ELR (cell line): Measurements from ENCODE around the gene ZNF579.
A peak's percentile ranks its signal among the peaks of the same experiment; 100 is the strongest.

Source experiments
- DNase-seq: peaks from one replicate; pipeline ENCODE4 v3.0.0-alpha.2; 2015; ENCODE audit warnings: low read depth

Gene ZNF579

DNA sequence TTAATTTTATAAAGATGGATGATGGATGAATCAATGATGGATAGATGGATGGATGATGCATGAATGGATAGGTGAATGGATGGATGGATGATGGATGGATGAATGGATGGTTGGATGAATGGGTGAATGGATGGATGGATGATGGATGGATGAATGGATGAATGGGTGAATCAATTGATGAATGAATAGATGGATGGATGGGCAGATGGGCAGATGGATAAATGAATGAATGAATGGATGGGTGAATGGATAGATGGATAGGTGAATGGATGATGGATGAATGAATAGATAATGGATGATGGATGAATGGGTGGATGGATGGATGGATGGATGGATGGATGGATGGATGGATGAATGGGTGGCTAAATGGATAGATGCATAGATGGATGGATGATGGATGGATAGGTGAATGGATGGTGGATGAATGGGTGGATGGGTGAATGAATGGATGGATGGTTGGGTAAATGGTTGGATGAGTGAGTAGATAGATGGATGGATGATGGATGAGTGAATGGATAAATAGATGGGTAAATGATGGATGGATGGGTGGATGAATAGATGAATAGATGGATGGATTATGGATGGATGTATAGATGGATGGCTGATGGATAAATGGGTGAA lies 12.8 kb downstream of the ZNF579 start:
- DNase-seq: no peak

DNA sequence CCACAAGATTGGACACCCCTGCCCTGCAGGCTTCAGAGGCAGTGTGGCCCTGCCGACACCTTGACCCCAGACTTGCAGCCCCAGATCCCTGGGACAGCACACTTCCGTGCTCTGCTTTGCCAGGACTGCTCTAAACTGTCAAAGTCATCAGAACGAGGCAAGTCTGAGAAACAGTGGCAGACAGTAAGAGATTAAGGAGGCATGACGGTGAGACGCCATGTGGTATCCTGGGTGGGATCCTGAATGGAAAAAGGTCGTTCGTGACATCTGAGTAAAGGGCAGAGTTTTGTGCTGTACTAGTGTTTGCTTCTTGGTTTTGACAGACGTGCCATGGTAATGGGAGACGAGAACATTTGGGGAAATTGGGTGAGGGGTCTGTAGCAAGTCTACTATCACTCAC lies 13.8 kb downstream of the ZNF579 start:
- no peak for DNase-seq

DNA sequence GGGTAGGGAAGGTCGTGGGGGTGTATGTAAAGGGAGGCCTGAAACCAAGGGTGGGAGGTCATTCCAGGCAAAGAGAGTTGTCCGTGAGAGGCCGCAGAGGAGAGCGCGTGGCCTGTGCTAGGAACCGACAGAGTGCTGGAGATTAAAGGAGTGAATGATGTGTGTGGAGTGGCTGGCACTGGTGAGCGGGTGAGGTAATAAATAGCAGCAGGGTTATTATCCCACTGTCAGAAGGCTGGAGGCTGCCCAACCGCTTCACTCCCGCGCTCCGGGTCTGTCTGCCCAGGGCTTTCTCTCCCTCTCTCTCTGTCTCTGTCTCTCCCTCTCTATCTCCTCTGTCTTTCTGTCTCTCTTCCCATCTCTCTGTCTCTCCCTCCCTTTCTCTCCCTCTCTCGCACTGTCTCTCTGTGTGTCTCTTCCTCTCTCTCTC lies 17.4 kb downstream of the ZNF579 start:
- DNase-seq: no peak

DNA sequence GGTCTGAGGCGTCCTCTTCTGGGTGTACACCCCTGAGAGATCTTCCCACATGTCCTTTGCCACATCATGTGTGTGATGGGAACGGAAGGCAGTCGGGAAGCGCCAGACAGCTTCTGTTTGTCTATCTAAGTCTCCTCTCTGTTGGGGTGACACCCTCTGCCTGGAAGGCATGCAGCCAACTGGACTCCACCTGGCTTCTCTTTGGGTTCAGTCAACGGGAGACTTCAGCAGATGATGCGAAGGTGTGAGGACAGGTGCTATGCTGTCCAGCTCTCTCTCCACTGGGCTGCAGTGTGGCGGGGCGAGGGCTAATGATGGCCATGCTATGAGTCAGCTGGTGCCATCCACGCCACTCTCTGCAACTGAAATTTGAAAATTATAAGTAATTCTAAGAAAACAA lies 21.0 kb downstream of the ZNF579 start:
- no peak for DNase-seq

DNA sequence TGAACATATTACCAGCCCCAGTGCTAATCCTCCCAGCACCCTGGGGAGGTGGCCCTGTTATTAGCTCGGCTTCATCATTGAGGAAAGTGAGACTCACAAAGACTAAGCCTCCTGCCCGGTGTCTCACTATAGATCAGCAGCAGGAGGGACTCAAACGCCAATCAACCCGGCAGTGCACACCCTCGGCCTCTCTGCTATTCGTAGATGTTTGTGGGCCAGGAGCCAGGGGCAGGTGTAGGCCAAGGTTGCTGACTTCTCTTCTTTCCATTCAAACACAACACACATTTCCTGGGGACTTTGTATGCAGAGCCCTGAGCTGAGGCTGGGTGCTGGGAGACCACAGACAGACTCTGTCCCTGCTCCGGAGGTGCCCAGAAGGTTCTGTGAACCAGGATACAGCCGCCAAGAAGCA lies 25.9 kb downstream of the ZNF579 start:
- DNase-seq: no peak

DNA sequence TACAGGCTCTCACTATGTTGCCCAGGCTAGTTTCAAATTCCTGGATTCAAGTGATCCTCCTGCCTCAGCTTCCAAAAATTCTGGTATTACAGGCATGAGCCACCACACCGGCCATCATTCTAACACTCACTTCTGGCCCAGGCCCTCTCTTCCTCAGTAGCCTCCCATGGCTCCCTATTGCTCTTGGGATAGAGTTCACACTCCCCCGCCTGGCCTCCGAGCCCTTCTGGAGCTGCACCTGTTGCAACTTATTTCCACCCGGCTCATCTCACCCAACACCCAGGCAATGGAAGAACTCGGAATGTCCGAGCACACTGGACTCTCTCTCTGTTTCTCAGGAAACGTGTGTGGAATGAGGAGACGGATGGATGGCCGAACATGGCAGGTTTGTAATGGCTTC lies 26.3 kb downstream of the ZNF579 start:
- DNase-seq: no peak

DNA sequence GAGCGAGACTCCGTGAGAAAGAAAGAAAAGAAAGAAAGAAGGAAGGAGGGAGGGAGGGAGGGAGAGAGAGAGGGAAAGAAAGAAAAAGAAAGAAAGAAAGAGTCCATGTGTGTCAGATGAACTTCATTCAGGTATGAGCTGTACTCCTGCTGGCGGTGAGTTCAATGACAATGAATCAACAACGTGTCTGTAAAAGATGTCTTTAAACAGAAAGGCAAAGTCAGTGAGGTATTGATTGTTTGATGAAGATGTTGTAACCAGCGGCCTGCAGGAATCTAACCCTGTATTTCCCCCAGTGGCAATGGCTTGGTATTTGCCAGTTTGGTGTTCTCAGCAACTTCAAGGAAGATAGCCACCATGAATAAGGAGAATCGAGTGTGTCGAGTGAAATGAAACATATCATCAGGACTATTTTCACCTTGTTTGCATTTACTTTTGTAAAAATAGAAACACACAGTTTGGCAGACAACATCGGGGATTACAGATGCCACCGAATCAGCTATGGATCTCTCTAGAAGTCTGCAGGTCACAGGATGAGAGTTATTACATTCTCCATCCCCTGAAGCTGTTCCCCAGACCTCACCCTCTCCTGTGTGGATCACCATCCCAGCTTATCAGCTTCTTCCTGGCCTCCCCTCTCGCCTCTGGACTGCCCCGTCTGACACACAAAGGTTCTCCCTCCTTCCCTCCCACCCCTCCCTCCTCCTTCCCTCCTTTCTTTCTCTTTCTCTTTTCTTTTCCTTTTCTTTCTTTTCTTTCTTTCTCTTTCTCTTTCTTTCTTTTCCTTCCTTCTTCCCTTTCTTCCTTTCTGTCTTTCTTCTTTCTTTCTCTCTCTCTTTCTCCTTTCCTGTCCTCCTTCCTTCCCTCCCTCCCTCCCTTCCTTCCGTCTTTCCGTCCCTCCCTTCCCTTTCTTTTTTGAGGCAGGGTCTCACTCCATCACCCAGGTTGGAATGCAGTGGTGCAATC lies 27.1 kb downstream of the ZNF579 start:
- DNase-seq: no peak

DNA sequence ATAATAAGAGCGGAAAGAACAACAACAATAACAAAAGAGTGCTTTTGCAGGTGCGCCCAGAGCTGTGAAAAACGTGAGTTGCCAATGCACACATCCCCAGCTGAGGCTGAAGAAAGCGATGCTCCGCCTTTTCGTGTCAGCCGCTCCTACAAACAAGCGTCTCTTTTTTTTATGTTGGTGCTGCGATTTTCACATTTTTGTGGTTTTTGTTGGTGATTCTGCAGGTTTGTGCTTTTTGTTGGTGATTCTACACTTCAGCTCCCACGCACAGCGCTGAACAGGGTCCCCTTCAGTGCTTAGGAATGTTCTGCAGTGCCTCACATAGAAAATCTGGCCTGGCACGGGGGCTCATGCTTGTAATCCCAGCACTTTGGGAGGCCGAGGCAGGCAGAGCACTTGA lies 28.0 kb downstream of the ZNF579 start:
- DNase-seq: peak; percentile 71

DNA sequence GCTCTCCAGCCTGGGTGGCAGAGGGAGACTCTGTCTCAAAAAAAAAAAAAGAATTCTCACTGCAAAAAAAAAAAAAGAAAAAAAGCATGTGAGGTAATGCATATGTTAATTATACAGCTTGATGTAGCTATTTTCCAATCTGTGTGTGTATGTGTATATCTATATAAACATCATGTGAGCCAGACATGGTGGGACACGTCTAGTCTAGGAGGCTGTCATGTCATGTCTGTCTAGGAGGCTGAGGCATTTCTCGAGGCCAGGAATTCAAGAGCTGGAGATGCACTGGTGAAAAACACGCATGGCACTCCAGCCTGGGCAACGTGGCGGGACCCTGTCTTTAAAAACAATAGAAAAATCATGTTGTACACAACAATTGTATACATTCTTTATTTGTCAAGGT lies 28.4 kb downstream of the ZNF579 start:
- DNase-seq: no peak

DNA sequence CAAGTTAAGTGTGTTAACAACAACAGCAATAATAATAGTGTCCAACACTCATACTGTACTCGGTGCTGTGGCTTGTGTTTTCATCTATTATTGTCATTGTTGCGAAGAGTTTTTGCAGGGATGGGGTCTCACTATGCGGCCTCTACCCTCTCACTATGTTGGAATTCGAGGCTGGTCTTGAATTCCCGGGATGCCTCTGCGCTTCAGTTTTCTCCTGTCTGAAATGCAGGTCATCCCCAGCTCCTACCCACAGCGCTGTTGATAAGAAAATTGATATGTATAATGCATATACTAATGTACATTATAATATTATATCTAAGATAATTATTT lies 30.4 kb downstream of the ZNF579 start:
- DNase-seq: peak; percentile 43

DNA sequence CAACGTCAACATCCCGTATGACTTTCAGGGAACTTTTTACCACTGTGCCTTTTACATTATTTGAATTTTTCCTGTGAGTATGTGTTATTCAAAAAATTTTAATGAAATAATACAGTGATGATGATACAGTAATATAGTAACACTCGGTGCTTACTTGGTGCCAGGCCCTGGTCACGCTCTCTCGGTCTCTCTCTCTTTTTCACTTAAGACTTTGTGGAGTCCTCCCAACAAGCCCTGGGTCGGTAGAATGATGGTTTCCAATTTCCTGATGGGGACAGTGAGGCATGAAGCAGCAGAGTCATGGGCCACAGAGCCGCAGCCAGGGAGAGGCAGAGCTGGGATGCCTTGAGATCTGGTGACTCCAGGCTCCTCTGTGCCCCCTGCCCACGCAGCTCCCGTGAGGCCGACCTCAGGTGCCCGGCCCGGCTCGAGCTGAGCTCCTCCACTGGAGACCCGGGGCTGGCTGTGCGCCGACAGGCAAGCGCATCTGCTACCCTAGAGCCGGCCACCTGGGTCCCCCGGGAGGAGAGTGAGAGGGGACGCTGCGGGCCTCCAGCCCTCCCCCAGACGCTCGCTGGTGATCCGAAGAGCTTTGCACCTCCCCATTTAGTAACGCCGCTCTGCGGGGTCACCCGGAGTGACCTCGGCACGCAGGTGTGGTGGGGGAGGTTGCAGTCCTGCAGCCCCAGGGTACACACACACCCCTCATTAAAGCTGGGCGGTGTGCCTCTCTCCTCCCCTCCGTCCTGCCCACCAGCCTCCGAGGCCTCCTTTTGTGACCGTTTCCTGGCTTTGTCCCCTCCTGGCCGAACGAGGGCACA lies 30.9 kb downstream of the ZNF579 start:
- DNase-seq: peak; percentile 91

DNA sequence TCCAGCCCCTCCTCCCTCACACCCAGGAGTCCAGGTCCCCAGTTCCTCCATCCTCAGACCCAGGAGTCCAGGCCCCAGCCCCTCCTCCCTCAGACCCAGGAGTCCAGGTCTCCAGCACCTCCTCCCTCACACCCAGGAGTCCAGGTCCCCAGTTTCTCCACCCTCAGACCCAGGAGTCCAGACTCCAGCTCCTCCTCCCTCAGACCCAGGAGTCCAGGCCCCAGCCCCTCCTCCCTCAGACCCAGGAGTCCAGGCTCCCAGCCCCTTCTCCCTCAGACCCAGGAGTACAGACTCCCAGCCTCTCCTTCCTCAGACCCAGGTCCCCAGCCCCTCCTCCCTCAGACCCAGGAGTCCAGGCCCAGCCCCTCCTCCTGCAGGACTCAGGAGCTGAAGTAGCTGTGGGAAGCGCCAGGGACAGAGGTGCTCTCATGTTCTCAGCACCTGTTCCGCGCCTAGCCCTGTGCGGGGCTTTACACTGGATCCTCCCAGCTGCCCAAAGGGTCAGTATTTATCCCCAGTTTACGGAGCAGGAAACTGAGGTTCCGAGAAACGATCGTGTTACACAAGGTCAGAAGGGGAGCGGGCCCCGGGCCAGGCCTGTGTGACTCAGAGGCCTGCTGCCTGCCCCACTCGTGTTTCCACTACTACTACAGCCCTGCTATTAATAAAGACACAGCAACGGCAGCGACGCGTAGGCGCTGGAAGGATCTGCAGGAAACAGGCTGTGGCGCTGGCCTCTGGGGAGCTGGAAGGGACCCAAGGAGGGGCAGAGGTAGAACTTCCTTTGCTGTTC lies 33.6 kb downstream of the ZNF579 start:
- peak; percentile 38 for DNase-seq

DNA sequence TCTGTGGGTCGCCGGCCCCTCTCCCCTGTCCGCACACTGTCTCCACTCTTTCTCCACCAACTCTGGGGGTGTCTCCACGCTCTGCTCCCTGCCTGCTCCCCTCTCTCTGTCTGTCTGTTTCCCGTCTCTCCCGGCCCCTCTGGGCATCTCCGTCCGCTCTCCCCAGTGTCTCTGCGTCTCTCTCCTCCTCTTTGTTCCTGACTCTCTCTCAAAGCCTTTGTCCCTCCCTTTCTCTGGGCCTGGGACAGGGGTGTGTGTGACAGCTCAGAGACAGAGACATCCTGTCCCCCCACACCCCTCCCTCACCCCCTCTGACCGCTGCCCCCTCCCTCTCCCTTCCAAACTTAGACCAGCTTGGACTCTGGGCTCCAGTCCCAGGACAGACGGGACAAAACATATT lies 34.6 kb downstream of the ZNF579 start:
- DNase-seq: no peak

DNA sequence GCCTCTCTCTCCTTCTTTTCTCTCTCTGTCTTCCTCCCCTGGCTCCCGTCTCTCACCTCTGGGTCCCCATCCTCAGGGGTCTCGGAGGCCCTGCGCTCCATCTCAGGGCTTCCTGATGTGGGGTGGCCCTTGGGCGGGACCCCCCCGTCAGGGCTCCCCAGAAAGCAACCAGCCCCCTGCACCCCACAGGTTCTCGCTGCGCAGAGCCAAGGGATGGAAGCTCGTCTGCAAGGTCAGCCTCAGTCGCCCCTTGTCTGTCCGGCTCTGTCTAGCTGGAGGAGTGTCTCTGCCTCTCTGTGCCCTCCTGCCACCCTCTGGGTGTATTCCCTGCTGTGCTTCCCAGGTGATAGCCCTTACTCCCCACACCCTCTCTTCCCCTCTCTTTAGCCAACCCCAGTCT lies 35.2 kb downstream of the ZNF579 start, which contains the start of gene SBK3:
Gene SBK3 (minus strand): TSS at position 101 of the 400 bp plus-strand sequence. CDS start 0 bp downstream, at position 101.
- no peak for DNase-seq

DNA sequence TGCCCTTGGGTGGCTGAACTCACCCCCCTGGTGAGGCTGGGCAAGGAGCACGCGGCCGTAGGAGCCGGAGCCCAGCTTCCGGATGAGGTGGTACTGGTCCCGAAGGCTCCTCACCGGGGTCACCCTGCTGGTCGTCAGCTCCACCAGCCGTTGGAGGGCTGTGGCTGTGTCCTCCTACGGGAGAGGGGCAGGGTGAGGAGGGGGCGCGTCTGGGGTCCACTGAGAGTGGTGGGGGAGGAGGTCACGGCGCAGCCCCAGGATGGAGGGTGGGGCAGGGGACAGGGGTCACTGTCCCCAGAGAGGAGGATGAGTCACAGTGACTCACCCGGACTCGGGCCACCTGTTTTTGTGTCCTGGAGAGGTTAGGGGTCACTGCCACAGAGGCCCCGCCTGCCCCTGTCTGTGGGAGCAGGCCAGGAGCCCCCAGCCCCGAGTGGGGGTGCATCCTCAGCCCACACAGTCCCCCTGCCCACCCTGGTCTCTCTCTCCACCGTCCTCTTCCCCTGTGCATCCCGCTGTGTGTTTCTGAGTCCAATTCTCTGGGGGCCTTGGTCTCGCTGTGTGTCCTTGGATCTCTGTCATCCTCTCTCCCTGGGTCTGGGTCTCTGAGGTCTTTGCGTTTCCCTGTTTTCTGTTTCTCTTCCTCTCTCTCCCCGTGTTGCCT lies 35.7 kb downstream of the ZNF579 start:
- no peak for DNase-seq

DNA sequence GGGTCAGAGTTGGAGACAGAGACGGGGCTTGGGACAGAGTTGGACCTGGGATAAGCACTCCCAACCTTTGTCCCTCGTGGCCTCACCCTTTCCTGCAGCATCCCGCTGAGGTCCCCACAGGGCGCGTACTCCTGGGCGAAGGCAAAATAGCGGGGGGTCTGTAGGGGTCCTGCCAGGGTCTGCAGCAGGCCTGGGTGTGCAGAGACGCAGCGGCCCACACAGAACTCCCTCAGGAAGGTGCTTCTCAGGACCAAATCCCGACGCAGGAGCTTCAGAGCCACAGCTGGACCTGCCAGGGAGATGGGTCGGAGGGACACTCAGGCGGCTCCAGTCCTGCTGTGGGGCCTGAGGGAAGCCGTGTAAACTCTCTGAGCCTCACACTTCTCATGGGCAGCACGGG lies 36.6 kb downstream of the ZNF579 start:
- DNase-seq: no peak

DNA sequence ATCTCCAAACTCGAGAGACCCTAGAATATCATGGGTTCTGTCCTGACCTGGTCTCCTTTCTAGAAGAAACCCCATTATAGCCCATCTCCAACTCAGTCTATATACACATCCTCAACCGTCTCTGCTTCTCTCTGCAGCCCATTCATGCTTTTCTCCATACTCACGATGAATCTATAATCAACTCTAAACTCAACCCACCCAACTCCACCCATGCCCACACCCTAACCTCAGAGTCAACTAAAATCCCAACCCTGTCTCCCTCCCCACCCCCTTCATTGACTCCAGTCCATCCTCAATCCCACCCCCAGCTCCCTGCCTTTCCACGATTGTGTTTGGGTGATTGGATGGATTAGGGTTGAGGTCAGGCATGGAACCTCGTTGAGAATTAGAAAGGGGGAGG lies 37.1 kb downstream of the ZNF579 start:
- no peak for DNase-seq

DNA sequence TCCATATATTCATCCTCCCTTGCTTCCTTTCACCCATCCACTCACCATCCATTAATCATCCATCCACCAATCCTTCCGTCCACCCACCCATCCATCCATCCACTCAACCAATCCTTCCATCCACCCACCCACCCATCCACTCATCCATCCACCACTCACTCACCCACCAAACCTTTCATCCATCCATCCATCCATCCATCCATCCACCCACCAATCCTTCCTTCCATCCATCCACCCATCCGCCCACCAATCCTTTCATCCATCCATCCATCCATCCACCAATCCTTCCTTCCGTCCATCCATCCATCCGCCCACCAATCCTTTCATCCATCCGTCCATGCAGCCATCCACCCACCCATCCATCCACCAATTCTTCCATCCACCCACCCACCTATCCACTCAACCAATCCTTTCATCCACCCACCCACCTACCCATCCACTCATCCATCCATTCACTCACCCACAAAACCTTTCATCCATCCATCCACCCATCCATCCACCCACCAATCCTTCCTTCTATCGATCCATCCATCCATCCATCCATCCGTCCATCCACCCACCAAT lies 38.3 kb downstream of the ZNF579 start:
- no peak for DNase-seq

DNA sequence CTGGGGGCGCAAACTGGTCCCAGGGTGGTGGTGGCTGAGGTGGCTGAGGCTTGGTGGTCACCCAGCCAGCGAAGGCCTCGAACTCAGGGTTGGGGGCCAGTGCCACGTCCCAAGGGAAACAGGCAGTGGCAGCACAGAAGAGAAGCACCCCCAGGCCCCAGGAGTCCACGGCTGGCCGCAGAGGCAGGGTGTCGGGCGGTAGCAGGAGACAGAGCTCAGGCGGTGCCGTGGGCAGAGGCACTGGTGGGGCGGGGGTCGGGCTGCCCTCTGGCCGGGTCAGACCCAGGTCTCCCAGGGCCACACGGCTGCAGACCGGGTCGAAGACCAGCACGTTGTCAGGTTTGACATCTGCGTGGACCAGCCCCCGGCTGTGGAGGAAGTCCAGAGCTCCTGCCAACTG lies 39.6 kb downstream of the ZNF579 start:
- DNase-seq: no peak

DNA sequence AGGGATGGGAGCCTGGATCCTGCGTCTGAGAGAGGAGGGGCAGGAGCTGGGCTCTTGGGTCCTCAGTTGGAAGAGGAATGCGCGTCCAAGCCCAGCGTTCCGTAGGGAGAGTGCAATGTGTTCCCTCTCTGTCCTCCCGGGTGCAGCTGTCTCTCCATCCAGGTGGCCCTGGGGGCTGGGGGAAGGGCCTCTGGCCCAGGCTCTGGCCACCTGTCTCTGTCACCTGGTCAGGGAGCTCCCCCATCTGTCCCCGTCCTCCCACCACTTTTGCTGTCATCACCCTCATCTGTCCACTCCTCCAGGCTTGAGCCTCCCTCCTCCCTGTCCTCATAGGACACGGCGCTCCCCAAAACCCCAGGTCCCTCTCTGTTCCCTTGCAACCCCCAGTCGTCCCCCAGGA lies 40.0 kb downstream of the ZNF579 start:
- DNase-seq: no peak
